ENCODE measurements around the gene PC.

DNA sequence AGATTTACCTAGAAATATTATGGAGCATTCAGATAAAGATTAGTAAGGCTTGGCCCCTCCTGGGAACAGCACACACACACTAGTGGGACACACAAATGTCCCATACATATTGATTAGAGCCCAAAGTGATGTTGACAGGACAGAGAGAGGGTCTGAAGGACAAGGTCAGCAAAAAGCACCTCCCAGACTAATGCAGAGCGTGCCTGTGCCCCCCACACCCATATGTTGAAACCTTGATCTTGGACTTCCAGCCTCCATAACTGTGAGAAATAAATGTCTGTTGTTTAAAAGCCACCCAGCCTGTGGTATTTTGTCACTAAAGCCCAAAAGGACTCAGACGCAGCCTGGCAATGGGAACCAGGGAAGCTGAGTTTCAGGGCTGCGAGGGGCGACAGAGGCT, 73.7 kb downstream of the PC start:
- TF ChIP-seq, protein P1, sequence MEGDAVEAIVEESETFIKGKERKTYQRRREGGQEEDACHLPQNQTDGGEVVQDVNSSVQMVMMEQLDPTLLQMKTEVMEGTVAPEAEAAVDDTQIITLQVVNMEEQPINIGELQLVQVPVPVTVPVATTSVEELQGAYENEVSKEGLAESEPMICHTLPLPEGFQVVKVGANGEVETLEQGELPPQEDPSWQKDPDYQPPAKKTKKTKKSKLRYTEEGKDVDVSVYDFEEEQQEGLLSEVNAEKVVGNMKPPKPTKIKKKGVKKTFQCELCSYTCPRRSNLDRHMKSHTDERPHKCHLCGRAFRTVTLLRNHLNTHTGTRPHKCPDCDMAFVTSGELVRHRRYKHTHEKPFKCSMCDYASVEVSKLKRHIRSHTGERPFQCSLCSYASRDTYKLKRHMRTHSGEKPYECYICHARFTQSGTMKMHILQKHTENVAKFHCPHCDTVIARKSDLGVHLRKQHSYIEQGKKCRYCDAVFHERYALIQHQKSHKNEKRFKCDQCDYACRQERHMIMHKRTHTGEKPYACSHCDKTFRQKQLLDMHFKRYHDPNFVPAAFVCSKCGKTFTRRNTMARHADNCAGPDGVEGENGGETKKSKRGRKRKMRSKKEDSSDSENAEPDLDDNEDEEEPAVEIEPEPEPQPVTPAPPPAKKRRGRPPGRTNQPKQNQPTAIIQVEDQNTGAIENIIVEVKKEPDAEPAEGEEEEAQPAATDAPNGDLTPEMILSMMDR (IDR thresholded peaks at IDR 0.05 in 4 of 5, conservative IDR thresholded peaks at IDR 0.05 in 1 of 5): no peak
- no peak for TF ChIP-seq POLR2A (IDR thresholded peaks at IDR 0.05)

Data from gastrocnemius medialis (tissue), 4 donors.